GM12891 (cell line): ENCODE data around the gene ASAP3.

Source experiments
- POLR2A ChIP-seq: IDR thresholded peaks from 2 replicates; pipeline ENCODE4 v1.6.1; 2011; ENCODE audit warnings: low read depth, low read length, control low read depth
- POLR2AphosphoS5 ChIP-seq: IDR thresholded peaks from 2 replicates; pipeline ENCODE4 v1.6.1; 2011; ENCODE audit warnings: low read depth, low read length, control low read depth
- POU2F2 ChIP-seq: IDR thresholded peaks from 2 replicates; pipeline ENCODE4 v1.6.1; 2011; ENCODE audit warnings: low read depth, mild to moderate bottlenecking, control low read depth, low read length, moderate library complexity
- TAF1 ChIP-seq: IDR thresholded peaks from 2 replicates; pipeline ENCODE4 v1.6.1; 2011; ENCODE audit warnings: low read depth, low read length, control low read depth

DNA sequence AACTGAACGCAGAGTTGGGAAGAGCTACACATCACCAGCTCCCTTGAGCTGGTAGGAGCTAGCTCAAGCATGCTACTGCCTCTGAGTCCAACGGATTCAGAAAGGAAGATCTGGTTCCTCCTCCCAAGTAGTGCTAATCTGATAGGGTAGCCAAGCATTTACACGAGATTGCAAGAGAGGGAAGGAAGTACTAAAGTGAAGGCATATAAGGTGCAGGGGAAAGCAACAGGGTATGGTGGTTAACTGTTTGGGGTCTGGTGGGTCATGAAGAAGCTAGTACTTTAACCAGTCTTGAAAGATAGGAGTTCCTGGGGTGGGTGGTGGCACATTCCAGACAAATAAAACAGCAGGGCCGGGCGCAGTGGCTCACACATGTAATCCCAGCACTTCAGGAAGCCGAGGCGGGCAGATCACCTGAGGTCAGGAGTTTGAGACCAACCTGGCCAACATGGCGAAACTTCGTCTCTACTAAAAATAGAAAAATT lies 94.1 kb downstream of the ASAP3 start:
- TF ChIP-seq POLR2A (no peak), TAF1 (no peak), POU2F2 (no peak), POLR2AphosphoS5 (no peak)
